Lower leg skin (tissue), 3 donors: ENCODE results near the gene HTR2B.

Source experiments
- POLR2A ChIP-seq, 2 donors: fragments of 450-650 bp; IDR thresholded peaks; one replicate each; pipeline ENCODE4 v1.6.1; 2016 to 2017; ENCODE audit warnings: antibody characterized with exemption in 2 of 2, mild to moderate bottlenecking in 1 of 2, moderate library complexity in 1 of 2
- TF ChIP-seq, protein P1 (sequence below), 3 donors: fragments of 450-650 bp; IDR thresholded peaks; one replicate each; pipeline ENCODE4 v1.5.1; 2016; ENCODE audit warnings: antibody characterized with exemption in 3 of 3, mild to moderate bottlenecking in 3 of 3, moderate library complexity in 2 of 3

DNA sequence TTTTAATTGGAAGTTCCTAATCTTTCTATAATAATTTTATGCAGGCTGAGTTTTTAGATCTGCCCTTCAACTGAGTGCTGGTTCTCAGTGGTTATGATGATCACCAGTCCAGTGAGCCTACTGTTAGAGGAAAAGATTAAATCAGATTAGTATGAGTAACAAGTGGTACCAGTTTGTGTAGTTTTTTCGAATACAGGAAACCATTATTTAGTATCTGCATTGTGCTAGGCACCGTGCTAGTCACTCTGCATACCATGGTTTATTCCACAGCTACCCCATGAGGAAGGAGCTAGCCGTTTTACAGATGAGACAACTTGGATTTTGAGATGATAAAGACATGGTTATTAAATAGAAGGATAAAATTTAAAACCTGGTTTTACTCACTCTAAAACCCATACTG is 62.1 kb downstream of the HTR2B start:
- TF ChIP-seq, protein P1, sequence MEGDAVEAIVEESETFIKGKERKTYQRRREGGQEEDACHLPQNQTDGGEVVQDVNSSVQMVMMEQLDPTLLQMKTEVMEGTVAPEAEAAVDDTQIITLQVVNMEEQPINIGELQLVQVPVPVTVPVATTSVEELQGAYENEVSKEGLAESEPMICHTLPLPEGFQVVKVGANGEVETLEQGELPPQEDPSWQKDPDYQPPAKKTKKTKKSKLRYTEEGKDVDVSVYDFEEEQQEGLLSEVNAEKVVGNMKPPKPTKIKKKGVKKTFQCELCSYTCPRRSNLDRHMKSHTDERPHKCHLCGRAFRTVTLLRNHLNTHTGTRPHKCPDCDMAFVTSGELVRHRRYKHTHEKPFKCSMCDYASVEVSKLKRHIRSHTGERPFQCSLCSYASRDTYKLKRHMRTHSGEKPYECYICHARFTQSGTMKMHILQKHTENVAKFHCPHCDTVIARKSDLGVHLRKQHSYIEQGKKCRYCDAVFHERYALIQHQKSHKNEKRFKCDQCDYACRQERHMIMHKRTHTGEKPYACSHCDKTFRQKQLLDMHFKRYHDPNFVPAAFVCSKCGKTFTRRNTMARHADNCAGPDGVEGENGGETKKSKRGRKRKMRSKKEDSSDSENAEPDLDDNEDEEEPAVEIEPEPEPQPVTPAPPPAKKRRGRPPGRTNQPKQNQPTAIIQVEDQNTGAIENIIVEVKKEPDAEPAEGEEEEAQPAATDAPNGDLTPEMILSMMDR (IDR thresholded peaks at IDR 0.05): no peak
- TF ChIP-seq POLR2A (IDR thresholded peaks at IDR 0.05): no peak
